ENCODE results near the gene ZMYND10. TPM values are rescaled to one million over a fixed set of nuclear protein-coding genes. Genes with fewer than 3 reads are reported as not detected.
A peak's percentile ranks its signal among the peaks of the same experiment; 100 is the strongest.

ZMYND10 gene
- total RNA-seq, 1 donor from 2014 or later = 0.07 TPM

DNA sequence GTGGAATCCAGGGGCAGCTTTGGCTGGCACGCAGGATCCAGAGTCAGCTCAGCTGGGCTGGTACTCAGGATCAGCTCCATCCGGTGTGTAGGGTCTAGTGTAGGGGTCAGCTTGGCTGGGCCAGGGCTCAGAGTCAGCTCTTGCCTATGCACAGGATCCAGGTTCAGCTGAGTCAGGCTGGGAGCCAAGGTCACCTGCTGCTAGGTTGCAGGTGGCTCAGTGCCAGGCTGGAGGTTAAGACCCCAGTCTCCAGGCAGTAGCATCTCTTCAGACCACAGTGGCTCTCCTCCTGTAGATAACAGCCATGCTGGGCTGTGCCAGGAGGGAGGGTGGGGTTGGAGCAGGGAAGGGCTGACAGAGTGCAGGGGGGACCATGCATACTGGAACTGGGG lies 48.2 kb downstream of the ZMYND10 start:
- ATAC-seq (no peak), DNase-seq (no peak)
- intact Hi-C loops (cut with micrococcal nuclease) = no loop called here

DNA sequence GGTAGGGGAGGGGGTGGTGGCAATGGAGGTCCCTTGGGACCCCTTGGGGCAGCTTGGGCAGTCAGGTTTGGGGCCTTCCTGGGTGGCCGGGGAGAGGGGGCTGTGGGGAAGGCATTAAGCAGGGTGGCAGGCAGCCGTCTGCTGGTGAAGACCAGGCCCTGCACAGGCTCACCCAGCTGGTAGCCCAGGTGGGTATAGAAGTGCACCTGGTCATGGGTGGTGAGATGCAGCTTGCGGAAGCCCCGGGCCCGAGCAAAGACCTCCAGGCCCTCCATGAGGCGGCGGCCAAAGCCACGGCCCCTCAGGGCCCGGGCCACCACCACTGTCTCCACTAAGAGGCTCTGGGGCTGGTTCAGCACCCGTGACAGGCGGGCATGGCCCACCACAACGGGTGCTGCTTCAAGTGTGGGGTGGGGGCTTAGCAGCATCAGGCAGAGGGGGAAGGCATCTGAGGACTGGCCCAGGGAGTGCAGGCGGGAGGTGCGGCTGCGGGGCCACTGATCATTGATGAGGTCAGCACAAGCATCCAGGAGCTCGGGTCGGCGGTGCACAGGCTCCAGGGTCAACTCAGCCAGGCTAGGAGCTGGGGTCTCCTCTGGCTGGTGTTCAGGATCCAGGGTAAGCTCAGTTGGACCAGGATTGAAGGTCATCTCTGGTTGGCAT lies 48.7 kb downstream of the ZMYND10 start:
- DNase-seq (no peak), ATAC-seq (no peak)
- intact Hi-C loops (cut with micrococcal nuclease) = no loop called here

DNA sequence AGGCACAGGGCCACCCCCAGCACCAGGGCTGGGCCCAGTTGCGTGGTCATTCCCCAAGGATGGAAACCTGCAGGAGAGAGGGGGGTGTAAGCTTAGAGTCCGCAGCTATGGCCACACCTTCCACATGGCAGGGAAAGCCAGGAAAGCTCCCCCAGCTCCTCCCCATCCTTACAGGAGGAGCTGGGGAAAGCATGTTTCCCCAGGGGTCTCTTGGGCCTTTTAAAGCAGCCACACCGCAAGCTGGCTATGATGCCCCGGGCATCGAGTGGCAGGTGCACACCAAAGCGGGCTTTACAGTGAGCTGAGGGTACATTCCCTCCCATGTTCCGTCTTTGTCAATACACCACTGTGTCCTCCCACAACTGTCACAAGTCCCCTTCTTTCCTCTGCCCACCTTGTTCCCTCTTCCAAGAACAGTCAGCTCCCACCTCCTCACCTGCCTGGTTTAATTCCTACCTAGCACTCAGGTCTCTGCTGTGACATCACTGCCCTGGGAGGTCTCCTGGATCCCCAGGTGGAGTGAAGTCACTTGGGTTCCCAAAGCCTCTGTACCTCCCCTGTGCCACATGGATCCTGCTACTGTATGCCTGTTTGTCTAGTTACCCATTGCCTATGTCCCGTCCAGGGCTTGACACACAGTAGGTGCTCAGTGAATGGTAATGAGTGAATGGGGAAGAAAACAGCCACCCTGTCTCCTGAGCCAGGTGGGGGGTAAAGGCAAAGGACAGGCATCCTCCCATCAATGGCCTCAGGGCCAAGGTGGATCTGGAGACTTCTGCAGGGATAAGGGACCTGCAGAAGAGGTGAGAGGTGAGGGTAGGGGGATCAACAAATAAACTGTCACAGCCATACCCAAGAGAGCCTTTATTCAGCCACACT lies 49.7 kb downstream of the ZMYND10 start:
- DNase-seq = no peak
- ATAC-seq = no peak
- intact Hi-C loops (cut with micrococcal nuclease) = no loop called here

DNA sequence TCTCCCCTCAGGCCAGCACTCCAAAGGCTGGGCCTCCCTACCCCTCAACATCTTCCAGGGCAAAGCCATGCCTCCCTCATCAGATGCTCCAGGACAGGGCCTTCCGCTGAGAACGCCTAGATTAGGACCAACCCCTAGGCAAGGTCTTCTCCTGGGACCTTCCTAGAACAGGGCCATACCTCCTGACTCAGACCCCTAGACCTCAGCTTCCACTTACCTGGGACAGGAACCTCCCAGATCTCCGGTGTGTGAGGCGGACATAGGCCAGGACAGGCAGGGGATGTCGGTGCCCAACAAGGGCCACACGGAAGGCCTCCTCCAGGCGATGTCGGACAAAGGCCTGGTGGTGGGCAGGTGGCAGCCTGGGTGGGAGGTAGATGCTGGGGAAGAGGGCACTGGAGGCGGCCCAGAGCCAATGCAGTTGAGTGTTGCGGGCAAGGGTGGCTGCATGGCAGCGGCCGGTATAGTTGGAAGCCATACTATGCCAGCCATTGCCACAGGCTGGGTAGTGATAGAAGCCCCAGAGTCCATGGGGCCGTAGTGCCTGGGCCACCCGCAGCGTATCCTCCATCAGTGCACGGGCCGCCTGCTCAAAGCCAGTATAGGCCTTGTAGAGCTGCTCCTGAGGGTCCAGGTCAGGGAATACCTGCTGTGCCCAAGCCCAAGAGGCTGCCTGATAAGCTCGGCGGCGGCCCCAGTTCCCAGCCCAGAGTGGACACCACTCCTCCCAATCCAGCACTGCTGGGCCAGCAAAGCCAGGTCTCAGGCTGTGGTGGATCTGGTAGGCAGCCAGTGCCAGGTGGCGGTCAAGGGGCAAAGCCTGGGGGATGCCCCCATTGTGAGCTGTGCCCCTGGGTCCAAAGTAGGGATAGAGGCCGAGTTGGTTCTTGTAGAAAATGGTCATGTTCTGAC lies 50.8 kb downstream of the ZMYND10 start:
- no peak for DNase-seq
- ATAC-seq = no peak
- intact Hi-C loops (cut with micrococcal nuclease) = no loop called here

DNA sequence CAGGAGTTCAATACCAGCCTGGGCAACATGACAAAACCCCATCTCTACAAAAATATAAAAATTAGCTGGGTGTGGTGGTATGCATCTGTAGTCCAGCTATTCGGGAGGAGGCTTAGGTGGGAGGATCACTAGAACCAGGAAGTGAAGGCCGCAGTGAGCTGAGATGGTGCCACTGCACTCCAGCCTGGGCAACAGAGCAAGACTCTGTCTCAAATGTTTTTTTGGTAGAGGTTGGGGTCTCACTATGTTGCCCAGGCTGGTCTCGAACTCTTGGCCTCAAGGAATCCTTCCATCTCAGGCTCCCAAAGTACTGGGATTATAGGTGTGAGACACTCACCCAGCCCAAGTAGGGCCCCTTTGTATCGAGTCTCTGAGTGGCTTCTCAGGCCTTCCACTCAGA lies 51.4 kb downstream of the ZMYND10 start:
- DNase-seq = no peak
- ATAC-seq = no peak
- intact Hi-C loops (cut with micrococcal nuclease) = no loop called here

DNA sequence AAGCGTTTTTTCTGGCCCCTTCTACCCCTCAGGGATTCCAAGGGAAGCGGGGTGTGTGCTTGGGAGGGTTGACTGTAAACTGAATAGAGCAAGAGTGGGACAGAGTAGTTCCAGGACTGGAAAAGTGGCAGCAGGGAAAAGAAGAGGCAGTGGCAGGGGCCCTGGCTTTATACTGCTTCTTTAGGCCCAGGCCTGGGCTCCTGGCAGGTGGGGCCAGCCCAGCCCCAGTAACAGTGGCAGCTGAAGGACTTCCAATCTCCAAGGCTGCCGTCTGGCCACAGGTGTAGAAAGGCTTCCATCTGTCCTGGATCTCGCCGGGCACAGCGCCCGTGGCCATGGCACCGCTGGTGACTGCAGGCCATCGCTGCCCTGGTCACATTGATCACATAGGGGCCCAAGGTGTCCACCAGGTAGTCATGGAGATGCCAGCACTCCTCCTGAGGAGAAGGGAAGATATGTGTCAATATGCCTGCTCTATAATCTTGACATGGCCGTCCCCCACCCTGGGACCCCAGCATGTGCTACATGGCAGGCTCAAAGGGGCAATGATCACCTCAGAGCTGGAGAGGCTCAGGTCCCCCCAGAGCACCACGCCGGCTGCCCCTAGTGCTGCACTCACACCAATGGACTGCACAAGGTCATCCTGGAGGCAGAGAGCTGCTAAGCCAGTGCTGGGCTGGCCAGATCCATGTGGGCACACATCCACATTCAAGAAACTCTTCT lies 52.3 kb downstream of the ZMYND10 start:
- DNase-seq (no peak), ATAC-seq (no peak)
- intact Hi-C loops (cut with micrococcal nuclease) = loop anchor here (2.0 kb wide), 1 partner anchor 18 kb away; no protein-coding TSS in a partner anchor

DNA sequence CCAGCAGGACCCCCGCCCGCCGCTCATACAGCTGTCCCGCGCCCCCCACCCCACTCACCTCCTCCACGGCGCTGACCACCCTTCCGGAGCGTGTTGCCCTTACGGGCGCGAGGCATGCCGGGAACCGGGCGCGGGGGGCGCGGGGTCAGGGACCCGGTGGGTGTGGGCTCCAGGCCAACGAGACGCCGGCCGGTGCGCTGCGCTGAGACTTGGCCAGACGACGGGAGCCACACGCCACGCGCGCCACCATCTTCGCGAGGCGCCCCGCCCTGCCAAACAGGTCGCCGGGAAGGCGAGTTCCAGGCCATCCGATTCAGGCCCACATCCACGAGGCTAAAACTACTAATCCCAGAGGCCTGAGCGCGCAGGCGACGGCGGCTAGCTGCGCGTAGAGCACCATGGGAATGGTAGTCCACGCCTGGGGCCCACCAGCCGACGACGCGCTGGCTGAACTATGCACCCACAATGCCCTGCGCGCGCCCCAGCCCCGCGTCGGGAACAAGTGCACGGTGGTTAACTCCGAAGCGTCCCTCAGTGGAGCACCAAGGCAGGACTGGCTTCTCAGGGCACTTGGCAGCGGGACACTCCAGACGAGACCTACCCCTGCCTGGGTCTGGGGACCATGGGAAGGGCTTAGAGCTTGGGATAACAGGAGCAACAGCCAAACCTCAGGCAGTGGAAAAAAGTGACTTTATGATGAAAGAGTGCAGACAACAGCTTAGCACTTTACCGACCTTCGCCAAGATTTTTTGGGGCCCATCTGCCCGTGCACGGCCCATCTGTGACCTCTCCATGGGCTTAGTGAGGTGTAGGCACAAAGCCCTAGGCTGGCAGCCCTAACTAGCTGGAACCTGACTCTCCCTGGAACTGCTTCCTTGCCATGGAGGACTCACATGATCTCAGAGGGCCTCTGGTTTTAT lies 53.1 kb downstream of the ZMYND10 start, which contains the start of gene IFRD2:
IFRD2 (minus strand) TSS at position 271 of the 920 bp plus-strand sequence; CDS start at position 116, 155 bp downstream.
- intact Hi-C loops (cut with micrococcal nuclease) = loop anchor here (2.0 kb wide), 1 partner anchor 18 kb away; no protein-coding TSS in a partner anchor
- DNase-seq (peak; percentile 99), ATAC-seq (peak; percentile 94)

Other genes starting within 250 kb of the ZMYND10 start
- 11.4 TPM for gene SEMA3F, start 190.4 kb downstream of the ZMYND10 start, total RNA-seq
- not detected for gene GNAT1, start 154.1 kb downstream of the ZMYND10 start, total RNA-seq
- 10.4 TPM for gene SLC38A3, start 140.5 kb downstream of the ZMYND10 start, total RNA-seq
- gene GNAI2, start 109.5 kb downstream of the ZMYND10 start, total RNA-seq = 137 TPM
- gene SEMA3B, start 76.6 kb downstream of the ZMYND10 start, total RNA-seq = 20.6 TPM
- 31.6 TPM for gene LSMEM2, start 66.6 kb downstream of the ZMYND10 start, total RNA-seq
- 79.3 TPM for gene IFRD2, start 53.3 kb downstream of the ZMYND10 start, total RNA-seq
- gene HYAL3, start 46.3 kb downstream of the ZMYND10 start, total RNA-seq = 0.92 TPM
- 6.7 TPM for gene NAA80, start 46.3 kb downstream of the ZMYND10 start, total RNA-seq
- 70.0 TPM for gene HYAL1, start 42.2 kb downstream of the ZMYND10 start, total RNA-seq
- gene HYAL2, start 23.0 kb downstream of the ZMYND10 start, total RNA-seq = 36.0 TPM
- gene TUSC2, start 17.5 kb downstream of the ZMYND10 start, total RNA-seq = 30.7 TPM
- 10.5 TPM for gene RASSF1, start 4.9 kb downstream of the ZMYND10 start, total RNA-seq
- gene NPRL2, start 5.0 kb upstream of the ZMYND10 start, total RNA-seq = 16.8 TPM
- 5.2 TPM for gene CYB561D2, start 5.1 kb upstream of the ZMYND10 start, total RNA-seq
- gene TMEM115, start 13.8 kb upstream of the ZMYND10 start, total RNA-seq = 27.4 TPM
- gene CACNA2D2, start 157.9 kb upstream of the ZMYND10 start, total RNA-seq = 2.8 TPM
- gene C3orf18, start 222.0 kb upstream of the ZMYND10 start, total RNA-seq = 51.0 TPM
- gene HEMK1, start 223.8 kb upstream of the ZMYND10 start, total RNA-seq = 15.3 TPM